Measurements from ENCODE around the gene DRAP1.

- no peak for TF ChIP-seq EZH2 (IDR thresholded peaks at IDR 0.05; ENCODE audit: insufficient read depth, low read length)
- TF ChIP-seq, protein P1, sequence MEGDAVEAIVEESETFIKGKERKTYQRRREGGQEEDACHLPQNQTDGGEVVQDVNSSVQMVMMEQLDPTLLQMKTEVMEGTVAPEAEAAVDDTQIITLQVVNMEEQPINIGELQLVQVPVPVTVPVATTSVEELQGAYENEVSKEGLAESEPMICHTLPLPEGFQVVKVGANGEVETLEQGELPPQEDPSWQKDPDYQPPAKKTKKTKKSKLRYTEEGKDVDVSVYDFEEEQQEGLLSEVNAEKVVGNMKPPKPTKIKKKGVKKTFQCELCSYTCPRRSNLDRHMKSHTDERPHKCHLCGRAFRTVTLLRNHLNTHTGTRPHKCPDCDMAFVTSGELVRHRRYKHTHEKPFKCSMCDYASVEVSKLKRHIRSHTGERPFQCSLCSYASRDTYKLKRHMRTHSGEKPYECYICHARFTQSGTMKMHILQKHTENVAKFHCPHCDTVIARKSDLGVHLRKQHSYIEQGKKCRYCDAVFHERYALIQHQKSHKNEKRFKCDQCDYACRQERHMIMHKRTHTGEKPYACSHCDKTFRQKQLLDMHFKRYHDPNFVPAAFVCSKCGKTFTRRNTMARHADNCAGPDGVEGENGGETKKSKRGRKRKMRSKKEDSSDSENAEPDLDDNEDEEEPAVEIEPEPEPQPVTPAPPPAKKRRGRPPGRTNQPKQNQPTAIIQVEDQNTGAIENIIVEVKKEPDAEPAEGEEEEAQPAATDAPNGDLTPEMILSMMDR (IDR thresholded peaks at IDR 0.05; ENCODE audit: insufficient read depth, low read depth, low read length) = no peak
Observed at GRCh38 chr11:65890324-65891218, 28.7 kb upstream of the DRAP1 start, which contains the start of gene CCDC85B.
